HFF-Myc (cell line): ENCODE measurements around the gene PRPF19.

Source experiments
- DNase-seq: peaks from one replicate; pipeline ENCODE4 v3.0.0-alpha.2; 2011; ENCODE audit warnings: low read depth; ENCODE audit errors: extremely low read depth
- H3K4me3 ChIP-seq: replicated peaks from 2 replicates; pipeline ENCODE4 v1.5.1; 2011; ENCODE audit warnings: low read depth, mild to moderate bottlenecking, control low read depth, low read length
- TF ChIP-seq, protein P1 (sequence below): IDR thresholded peaks from 2 replicates; pipeline ENCODE4 v1.5.1; 2012; ENCODE audit warnings: mild to moderate bottlenecking, low read depth, low read length, control low read depth; ENCODE audit errors: missing control alignments

The PRPF19 gene

DNA sequence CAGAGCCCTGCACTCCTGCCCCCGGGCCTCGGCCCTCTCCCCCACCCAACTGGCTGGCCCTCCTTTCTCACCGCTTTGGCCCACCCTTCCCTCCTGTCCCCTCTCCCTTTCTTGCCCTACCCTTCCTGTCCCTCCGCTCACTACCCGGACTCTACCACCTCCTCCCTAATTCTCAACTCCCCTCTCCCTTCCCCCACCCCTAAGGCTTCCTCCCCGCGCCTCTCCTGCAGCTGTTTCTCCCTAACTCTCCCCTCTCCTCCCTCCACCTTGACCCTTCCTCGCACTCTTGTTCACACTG lies 45.2 kb upstream of the PRPF19 start:
- no peak for DNase-seq
- peak overlapping the region; percentile 16; the same call in 1 of the 2 replicates for H3K4me3 ChIP-seq
- TF ChIP-seq, protein P1, sequence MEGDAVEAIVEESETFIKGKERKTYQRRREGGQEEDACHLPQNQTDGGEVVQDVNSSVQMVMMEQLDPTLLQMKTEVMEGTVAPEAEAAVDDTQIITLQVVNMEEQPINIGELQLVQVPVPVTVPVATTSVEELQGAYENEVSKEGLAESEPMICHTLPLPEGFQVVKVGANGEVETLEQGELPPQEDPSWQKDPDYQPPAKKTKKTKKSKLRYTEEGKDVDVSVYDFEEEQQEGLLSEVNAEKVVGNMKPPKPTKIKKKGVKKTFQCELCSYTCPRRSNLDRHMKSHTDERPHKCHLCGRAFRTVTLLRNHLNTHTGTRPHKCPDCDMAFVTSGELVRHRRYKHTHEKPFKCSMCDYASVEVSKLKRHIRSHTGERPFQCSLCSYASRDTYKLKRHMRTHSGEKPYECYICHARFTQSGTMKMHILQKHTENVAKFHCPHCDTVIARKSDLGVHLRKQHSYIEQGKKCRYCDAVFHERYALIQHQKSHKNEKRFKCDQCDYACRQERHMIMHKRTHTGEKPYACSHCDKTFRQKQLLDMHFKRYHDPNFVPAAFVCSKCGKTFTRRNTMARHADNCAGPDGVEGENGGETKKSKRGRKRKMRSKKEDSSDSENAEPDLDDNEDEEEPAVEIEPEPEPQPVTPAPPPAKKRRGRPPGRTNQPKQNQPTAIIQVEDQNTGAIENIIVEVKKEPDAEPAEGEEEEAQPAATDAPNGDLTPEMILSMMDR: no peak

- no peak for DNase-seq
- no peak overlapping the region for H3K4me3 ChIP-seq
- TF ChIP-seq, protein P1: no peak
Measured at GRCh38 chr11:60950933-60951605, 44.7 kb upstream of the PRPF19 start.

DNA sequence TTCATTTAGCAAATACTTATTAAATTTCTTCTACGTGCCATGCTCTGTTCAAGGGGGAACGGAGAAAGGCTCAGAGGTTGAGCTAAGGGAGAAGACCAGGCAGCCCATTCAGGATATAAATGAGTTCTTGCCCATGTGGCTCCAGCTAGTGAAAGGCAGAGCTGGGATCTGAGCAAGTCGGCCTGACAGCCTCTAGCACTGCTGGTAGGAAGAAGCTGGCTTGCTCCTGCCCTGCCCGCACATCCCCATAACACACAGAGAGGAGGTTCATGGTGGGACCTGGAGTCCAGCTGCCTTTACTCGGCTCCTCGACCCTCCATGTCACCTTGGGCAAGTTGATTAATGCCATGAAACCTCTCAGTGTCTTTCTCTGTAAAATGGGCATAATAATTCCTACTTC lies 43.6 kb upstream of the PRPF19 start:
- TF ChIP-seq, protein P1: no peak
- DNase-seq: no peak
- H3K4me3 ChIP-seq: no peak overlapping the region

- H3K4me3 ChIP-seq: no peak overlapping the region
- TF ChIP-seq, protein P1: no peak
- no peak for DNase-seq
Measured at GRCh38 chr11:60948250-60948649, 41.9 kb upstream of the PRPF19 start.

- TF ChIP-seq, protein P1: no peak
- DNase-seq: no peak
- H3K4me3 ChIP-seq: no peak overlapping the region
Measured at GRCh38 chr11:60947700-60948099, 41.3 kb upstream of the PRPF19 start.

GRCh38 chr11:60946601-60947264 lies 40.3 kb upstream of the PRPF19 start:
- DNase-seq: no peak
- H3K4me3 ChIP-seq: no peak overlapping the region
- TF ChIP-seq, protein P1: no peak
